Upper lobe of left lung (tissue), 6 donors: Measurements from ENCODE around the gene USP3. TPM values are rescaled to one million over a fixed set of nuclear protein-coding genes. Genes with fewer than 3 reads are reported as not detected.

Experiments
- ATAC-seq, 2 donors: fragments of 200-7000 bp; cut with Tn5 transposase; one replicate each; pipeline ENCODE4 v1.9.1; 2022; ENCODE audit warnings: mild to moderate bottlenecking in 2 of 2, moderate library complexity in 2 of 2; ENCODE audit not compliant: low FRiP score in 2 of 2
- DNase-seq, 2 donors: peaks; one replicate each; pipeline ENCODE4 v3.0.0-alpha.2; 2019 to 2020
- H3K27ac ChIP-seq, 4 donors: fragments of 200-600 bp; sonication (generic); one replicate each; pipeline ENCODE4 v1.5.1; 2016 to 2019
- H3K27me3 ChIP-seq, 4 donors: fragments of 200-600 bp; sonication (generic); one replicate each; pipeline ENCODE4 v1.5.1; 2017 to 2019
- H3K36me3 ChIP-seq, 4 donors: fragments of 200-600 bp; sonication (generic); one replicate each; pipeline ENCODE4 v1.5.1; 2016 to 2019
- H3K4me1 ChIP-seq, 4 donors: fragments of 200-600 bp; sonication (generic); one replicate each; pipeline ENCODE4 v1.5.1; 2018 to 2019
- H3K4me3 ChIP-seq, 4 donors: fragments of 200-600 bp; sonication (generic); one replicate each; pipeline ENCODE4 v1.5.1; 2017 to 2019; ENCODE audit warnings: mild to moderate bottlenecking in 2 of 4, moderate library complexity in 1 of 4
- H3K9me3 ChIP-seq, 4 donors: fragments of 200-600 bp; sonication (generic); one replicate each; pipeline ENCODE4 v1.5.1; 2018 to 2019
- EP300 ChIP-seq, 4 donors: sonication (generic); formaldehyde crosslinking; IDR thresholded peaks; one replicate each; pipeline ENCODE4 v1.5.1; 2017; ENCODE audit warnings: antibody characterized with exemption in 4 of 4, control low read depth in 2 of 4
- POLR2A ChIP-seq, 4 donors: fragments of 450-650 bp; IDR thresholded peaks; one replicate each; pipeline ENCODE4 v1.5.1; 2016 to 2017; ENCODE audit warnings: antibody characterized with exemption in 4 of 4, mild to moderate bottlenecking in 2 of 4
- POLR2AphosphoS5 ChIP-seq, 2 donors: sonication (generic); formaldehyde crosslinking; IDR thresholded peaks; one replicate each; pipeline ENCODE4 v1.5.1; 2017; ENCODE audit warnings: antibody characterized with exemption in 2 of 2
- WGBS, 2 donors: methylation state at CpG; one replicate each; pipeline ENCODE4 v1.1.5; 2017 to 2018; 5-methylcytosine and 5-hydroxymethylcytosine counted together
- total RNA-seq, 6 donors: library from RNA; depleted of rRNA in 4 of 6; stranded (reverse); fragments of >200 nt in 4 of 6; gene quantifications; one replicate each; pipeline versions ENCODE4 v1.1.0 to v1.2.1, GENCODE V29; 2016 to 2021
- TF ChIP-seq, protein P1 (sequence below), 6 experiments: fragments of 450-650 bp in 4 of 6; fragments of 200-600 bp in 2 of 6; sonication (generic) in 2 of 6; IDR thresholded peaks; one replicate each; pipeline ENCODE4 v1.5.1; 2016 to 2019; ENCODE audit warnings: antibody characterized with exemption in 6 of 6
- donor health status: DM: no; HTN: no; CAD: no; lungs with moderate emphysema.
- donor health status: DM: no; HTN: yes; CAD: no; lungs with severe emphysema.

Gene USP3
- total RNA-seq, 6 donors from 2014 or later: 45.7 to 87.0 (median 63.8) TPM

DNA sequence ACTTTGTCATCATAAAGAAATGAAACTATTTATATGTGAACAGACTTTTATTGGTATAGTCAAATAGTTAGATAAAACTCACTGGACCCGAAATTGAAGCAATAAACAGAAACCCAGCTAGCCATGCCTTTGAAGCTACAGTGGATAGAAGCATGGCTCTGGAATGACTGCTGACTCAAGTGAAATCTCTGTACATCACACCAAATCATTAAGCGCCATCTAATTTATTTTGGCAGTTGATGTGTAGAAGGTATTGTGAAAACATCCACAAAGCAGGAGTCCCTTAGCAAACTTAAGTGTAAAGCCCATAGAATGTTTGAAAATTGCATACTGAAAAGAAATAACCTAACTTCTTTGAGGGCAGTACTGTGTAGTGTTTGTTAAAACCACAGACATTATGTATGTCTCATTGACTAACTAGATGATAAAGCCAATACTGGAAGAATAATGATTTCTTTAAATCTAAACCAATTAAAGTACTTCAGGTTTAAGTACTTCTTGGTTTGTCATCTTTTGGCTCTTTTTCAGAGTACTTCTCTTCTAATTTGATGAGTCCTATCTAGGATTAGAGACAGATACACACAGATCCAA is 50.0 kb downstream of the USP3 start:
- H3K36me3 ChIP-seq: peaks cover 3 to 26% (median 6%) of the 10 kb centered on the region in 4 donors
- H3K4me1 ChIP-seq: peaks cover 18 to 27% (median 23%) of the 10 kb centered on the region in 4 donors
- no peaks in the 10 kb centered on the region for H3K9me3 ChIP-seq
- H3K27me3 ChIP-seq: no peaks in the 10 kb centered on the region
- no peak for DNase-seq
- H3K4me3 ChIP-seq: no peak overlapping the region
- no peak for ATAC-seq
- 85% methylated on average over 2 of the region's 2 CpGs for WGBS, 2 donors
- TF ChIP-seq, protein P1, sequence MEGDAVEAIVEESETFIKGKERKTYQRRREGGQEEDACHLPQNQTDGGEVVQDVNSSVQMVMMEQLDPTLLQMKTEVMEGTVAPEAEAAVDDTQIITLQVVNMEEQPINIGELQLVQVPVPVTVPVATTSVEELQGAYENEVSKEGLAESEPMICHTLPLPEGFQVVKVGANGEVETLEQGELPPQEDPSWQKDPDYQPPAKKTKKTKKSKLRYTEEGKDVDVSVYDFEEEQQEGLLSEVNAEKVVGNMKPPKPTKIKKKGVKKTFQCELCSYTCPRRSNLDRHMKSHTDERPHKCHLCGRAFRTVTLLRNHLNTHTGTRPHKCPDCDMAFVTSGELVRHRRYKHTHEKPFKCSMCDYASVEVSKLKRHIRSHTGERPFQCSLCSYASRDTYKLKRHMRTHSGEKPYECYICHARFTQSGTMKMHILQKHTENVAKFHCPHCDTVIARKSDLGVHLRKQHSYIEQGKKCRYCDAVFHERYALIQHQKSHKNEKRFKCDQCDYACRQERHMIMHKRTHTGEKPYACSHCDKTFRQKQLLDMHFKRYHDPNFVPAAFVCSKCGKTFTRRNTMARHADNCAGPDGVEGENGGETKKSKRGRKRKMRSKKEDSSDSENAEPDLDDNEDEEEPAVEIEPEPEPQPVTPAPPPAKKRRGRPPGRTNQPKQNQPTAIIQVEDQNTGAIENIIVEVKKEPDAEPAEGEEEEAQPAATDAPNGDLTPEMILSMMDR (IDR thresholded peaks at IDR 0.05): no peak
- no peak for TF ChIP-seq POLR2AphosphoS5 (IDR thresholded peaks at IDR 0.05)
- TF ChIP-seq POLR2A (IDR thresholded peaks at IDR 0.05): no peak
- no peak for TF ChIP-seq EP300 (IDR thresholded peaks at IDR 0.05)
- peak overlapping the region in 2 of 4 donors; percentile 71 to 73 for H3K27ac ChIP-seq

DNA sequence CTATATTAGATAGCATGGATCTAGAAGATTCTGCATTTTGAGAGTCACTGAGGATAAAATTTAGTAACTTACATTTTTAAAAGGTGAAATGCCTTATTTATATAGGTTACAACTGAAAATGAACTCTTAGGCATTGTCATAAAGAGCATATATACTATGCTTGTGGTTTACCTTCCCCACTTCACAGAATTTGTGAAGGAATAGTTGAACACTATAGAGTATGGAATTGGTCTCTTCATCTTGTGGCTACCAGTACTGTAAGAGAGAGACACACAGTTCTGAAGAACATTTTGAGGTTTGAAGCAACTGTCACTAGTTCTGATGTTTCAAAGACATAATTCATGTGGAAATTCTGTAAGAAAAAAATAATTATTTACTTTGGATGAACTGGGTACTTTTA is 51.1 kb downstream of the USP3 start:
- no peak for ATAC-seq
- Histone ChIP-seq H3K27ac (no peak overlapping the region), H3K4me1 (peaks cover 18 to 27% (median 23%) of the 10 kb centered on the region in 4 donors)

DNA sequence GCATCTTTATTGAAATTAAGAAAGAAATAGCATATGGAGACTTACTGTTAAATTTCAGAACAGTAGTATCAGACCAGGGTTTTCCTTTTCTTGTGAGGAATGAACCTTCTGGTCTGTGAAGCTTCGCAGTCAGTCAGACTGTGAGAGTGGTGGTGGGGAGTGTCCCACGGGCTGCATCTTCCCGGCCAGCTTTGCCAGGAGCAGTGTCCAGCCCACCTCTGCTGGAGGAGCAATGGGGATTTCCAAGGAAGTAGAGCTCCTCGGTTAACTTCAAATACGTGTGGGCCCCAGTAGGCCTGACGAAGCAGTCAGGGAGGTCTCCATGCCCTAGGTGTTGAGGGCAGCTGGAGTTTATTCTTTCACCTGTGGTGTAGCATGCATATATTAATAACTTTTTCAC is 51.9 kb downstream of the USP3 start:
- H3K4me3 ChIP-seq: no peak overlapping the region
- no peak for DNase-seq
- H3K27me3 ChIP-seq: no peaks in the 10 kb centered on the region
- H3K27ac ChIP-seq: no peak overlapping the region
- H3K9me3 ChIP-seq: no peaks in the 10 kb centered on the region
- ATAC-seq: no peak
- TF ChIP-seq, protein P1 (IDR thresholded peaks at IDR 0.05): no peak
- TF ChIP-seq POLR2AphosphoS5 (IDR thresholded peaks at IDR 0.05) (no peak), POLR2A (IDR thresholded peaks at IDR 0.05) (no peak), EP300 (IDR thresholded peaks at IDR 0.05) (no peak)
- 58 to 70% methylated on average over 6 of the region's 6 CpGs for WGBS, 2 donors
- peaks cover 4 to 44% (median 16%) of the 10 kb centered on the region in 4 donors for H3K36me3 ChIP-seq
- H3K4me1 ChIP-seq: peaks cover 18 to 25% (median 21%) of the 10 kb centered on the region in 4 donors

More for the DNA sequence above, 51.1 kb downstream of the USP3 start:
- no peak overlapping the region for H3K4me3 ChIP-seq
- peaks cover 3 to 37% (median 9%) of the 10 kb centered on the region in 4 donors for H3K36me3 ChIP-seq
- H3K9me3 ChIP-seq: no peaks in the 10 kb centered on the region
- no peak for TF ChIP-seq POLR2A (IDR thresholded peaks at IDR 0.05)
- TF ChIP-seq, protein P1 (IDR thresholded peaks at IDR 0.05): no peak
- no peak for TF ChIP-seq POLR2AphosphoS5 (IDR thresholded peaks at IDR 0.05)
- no peak for DNase-seq
- no peaks in the 10 kb centered on the region for H3K27me3 ChIP-seq

DNA sequence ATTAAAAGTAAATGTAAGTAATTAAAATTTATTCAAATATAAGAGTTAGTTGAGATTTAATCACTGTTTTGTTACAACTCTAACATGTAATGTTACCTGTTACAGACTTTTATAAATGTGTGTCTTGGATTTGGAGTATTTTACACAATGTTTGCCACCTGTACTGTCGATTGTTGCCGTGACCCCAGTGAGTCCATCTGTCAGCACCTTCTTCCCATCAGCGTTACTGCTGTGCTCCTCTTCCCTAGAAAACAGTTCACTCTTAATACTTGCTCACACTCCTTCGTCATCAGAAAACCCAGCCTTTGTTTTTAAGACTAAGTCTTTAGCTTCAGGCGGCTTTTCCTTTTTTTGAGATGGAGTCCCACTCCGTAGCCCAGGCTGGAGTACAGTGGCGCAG is 52.3 kb downstream of the USP3 start:
- no peaks in the 10 kb centered on the region for H3K27me3 ChIP-seq
- no peak overlapping the region for H3K27ac ChIP-seq
- no peak overlapping the region for H3K4me3 ChIP-seq
- ATAC-seq (no peak), DNase-seq (no peak)
- H3K9me3 ChIP-seq: no peaks in the 10 kb centered on the region
- peaks cover 16 to 21% (median 19%) of the 10 kb centered on the region in 4 donors for H3K4me1 ChIP-seq
- H3K36me3 ChIP-seq: peaks cover 8 to 49% (median 20%) of the 10 kb centered on the region in 4 donors
- TF ChIP-seq EP300 (IDR thresholded peaks at IDR 0.05) (no peak), POLR2AphosphoS5 (IDR thresholded peaks at IDR 0.05) (no peak)
- WGBS, 2 donors: 97% methylated on average over 7 of the region's 7 CpGs

DNA sequence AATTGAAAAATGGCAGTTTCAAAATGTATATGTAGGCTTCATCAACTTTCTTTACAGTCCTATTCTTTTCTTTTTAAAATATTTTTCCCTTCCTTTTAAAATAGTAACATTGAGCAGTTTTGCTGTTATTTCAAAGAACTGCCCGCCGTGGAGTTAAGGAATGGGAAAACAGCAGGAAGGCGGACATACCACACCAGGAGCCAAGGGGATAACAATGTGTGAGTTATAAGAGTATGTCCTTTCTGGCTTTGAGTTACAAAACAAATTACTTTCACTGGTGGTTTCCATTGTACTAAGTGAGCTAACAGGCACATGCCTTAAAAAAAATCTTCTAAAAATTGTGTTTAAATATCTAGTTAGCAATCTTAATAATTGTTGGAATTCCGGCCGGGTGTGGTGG is 55.4 kb downstream of the USP3 start:
- TF ChIP-seq, protein P1 (IDR thresholded peaks at IDR 0.05): no peak
- TF ChIP-seq POLR2A (IDR thresholded peaks at IDR 0.05): no peak
- Histone ChIP-seq H3K27ac (no peak overlapping the region), H3K27me3 (no peaks in the 10 kb centered on the region), H3K4me3 (no peak overlapping the region), H3K4me1 (no peaks in the 10 kb centered on the region), H3K9me3 (no peaks in the 10 kb centered on the region), H3K36me3 (peaks cover 18 to 78% (median 36%) of the 10 kb centered on the region in 4 donors)
- WGBS, 2 donors: 95 to 98% methylated on average over 5 of the region's 5 CpGs
- DNase-seq: no peak
- no peak for ATAC-seq
